Uterus (tissue), 2 donors: Measurements from ENCODE around the gene PTPRN2.

ENCODE experiments used
- CTCF ChIP-seq, 4 experiments: fragments of 200-600 bp in 2 of 4; fragments of 450-650 bp in 2 of 4; sonication (generic) in 2 of 4; IDR thresholded peaks; one replicate each; pipeline ENCODE4 v1.5.1; 2016 to 2019; ENCODE audit warnings: antibody characterized with exemption in 4 of 4, mild to moderate bottlenecking in 2 of 4, moderate library complexity in 1 of 4
- POLR2A ChIP-seq, 2 donors: fragments of 450-650 bp; IDR thresholded peaks; one replicate each; pipeline ENCODE4 v1.6.1; 2016; ENCODE audit warnings: antibody characterized with exemption in 2 of 2, mild to moderate bottlenecking in 1 of 2, moderate library complexity in 1 of 2

GRCh38 chr7:157830331-157830730 is 757.3 kb downstream of the PTPRN2 start:
- no peak for TF ChIP-seq CTCF (IDR thresholded peaks at IDR 0.05)
- TF ChIP-seq POLR2A (IDR thresholded peaks at IDR 0.05) = no peak
